Measurements from ENCODE around the gene SPRY4.

SPRY4 gene

GRCh38 chr5:142296914-142297417, 27.9 kb downstream of the SPRY4 start:
- no peak overlapping the region for H3K4me2 ChIP-seq (ENCODE audit: low read length, poor library complexity, severe bottlenecking)
- H3K23ac ChIP-seq (ENCODE audit: low read length in 2 of 2) = no peak overlapping the region
- no peak overlapping the region for H4K91ac ChIP-seq (ENCODE audit: low read length)
- H3K79me1 ChIP-seq (replicated peaks; ENCODE audit: low read length, poor library complexity, severe bottlenecking) = peaks cover 31% of the 10 kb centered on the region
- peaks cover 5 to 26% of the 10 kb centered on the region in 2 experiments for H3K36me3 ChIP-seq (ENCODE audit: control insufficient read depth in 1 of 2, insufficient read depth in 2 of 2, low read depth in 1 of 2, low read length in 2 of 2)
- no peak overlapping the region for H2AFZ ChIP-seq (ENCODE audit: low read depth, low read length)
- no peak overlapping the region for H2BK5ac ChIP-seq (ENCODE audit: low read depth, low read length, poor library complexity, severe bottlenecking)
- WGBS = 2% methylated on average over 7 of the region's 7 CpGs
- peak overlapping the region in 1 of 2 experiments; percentile 17 for H2BK12ac ChIP-seq (ENCODE audit: low read length in 2 of 2)
- no peaks in the 10 kb centered on the region for H3K27me3 ChIP-seq (ENCODE audit: control insufficient read depth in 1 of 2, insufficient read depth in 1 of 2, low read length in 2 of 2)
- H2BK120ac ChIP-seq (ENCODE audit: low read depth, low read length) = no peak overlapping the region
- DNase-seq = peak; percentile 95
- H3K9ac ChIP-seq (ENCODE audit: low read length) = no peak overlapping the region
- no peak overlapping the region for H3K4me3 ChIP-seq (ENCODE audit: insufficient read depth in 1 of 2, low read depth in 1 of 2, low read length in 2 of 2)
- no peak overlapping the region for H3K18ac ChIP-seq (ENCODE audit: low read depth in 1 of 2, low read length in 2 of 2)
- peak overlapping the region in 1 of 2 experiments; percentile 15 for H3K4ac ChIP-seq (ENCODE audit: low read depth in 1 of 2, low read length in 2 of 2)
- no peak overlapping the region for H2BK15ac ChIP-seq (ENCODE audit: low read depth, poor library complexity, severe bottlenecking)
- no peak overlapping the region for H2AK5ac ChIP-seq (ENCODE audit: low read length, severe bottlenecking)
- H3K4me1 ChIP-seq (ENCODE audit: control insufficient read depth, insufficient read depth, low read depth, low read length) = peaks cover 15% of the 10 kb centered on the region
- H3K9me3 ChIP-seq (ENCODE audit: control insufficient read depth, low read length) = no peaks in the 10 kb centered on the region
- peak overlapping the region; percentile 69 for H3K27ac ChIP-seq (ENCODE audit: low read length, poor library complexity, severe bottlenecking)
- H3K14ac ChIP-seq (ENCODE audit: low read length in 2 of 2) = no peak overlapping the region
- no peak overlapping the region for H4K8ac ChIP-seq (ENCODE audit: low read length)

DNA sequence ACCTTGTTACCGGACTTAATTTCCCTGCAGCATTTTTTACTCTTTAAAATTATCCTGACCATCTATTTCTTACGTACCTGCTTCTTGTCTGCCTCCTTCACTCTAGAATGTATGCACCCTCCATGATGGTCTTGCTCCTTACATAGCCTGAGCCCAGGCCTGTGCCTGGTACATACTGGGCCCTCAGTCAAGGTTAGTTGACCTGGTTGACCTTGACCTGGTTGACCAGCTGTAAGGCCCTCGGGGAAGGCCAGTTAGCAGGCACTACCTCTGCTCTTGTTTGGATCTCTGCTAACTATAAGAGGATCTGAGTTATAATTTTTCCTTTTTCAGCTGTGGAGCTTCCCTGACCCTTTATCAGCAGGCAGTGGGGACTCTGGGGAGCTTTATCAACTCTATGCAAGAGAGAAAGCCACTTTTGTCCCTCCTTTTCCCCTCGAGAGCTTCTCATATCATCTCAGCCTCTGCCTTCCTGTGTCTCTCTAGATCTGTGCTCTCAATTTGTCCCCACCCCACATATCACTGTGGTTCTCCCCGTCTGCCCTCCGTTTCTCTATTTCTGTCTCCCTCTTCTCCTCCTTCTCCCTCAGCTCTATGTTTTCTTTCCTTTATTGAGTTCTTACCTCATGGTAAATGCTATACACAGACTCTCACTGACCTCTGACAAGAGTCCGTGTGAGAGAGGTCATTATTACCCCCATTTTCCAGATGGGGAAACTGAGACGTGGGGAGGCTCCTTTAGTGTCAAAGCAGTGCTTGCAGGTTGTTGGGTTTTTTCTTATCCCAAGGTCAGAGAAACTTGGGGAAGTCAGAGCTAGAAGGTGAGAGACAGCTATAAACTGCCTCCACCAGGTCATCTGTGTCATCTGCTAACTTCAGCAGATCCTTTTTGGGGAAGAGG, 28.6 kb downstream of the SPRY4 start:
- peak overlapping the region; percentile 70 to 80 for H2BK12ac ChIP-seq (ENCODE audit: low read length in 2 of 2)
- H3K9me3 ChIP-seq (ENCODE audit: control insufficient read depth, low read length) = no peaks in the 10 kb centered on the region
- H3K23ac ChIP-seq (ENCODE audit: low read length in 2 of 2) = no peak overlapping the region
- H3K4me3 ChIP-seq (ENCODE audit: insufficient read depth in 1 of 2, low read depth in 1 of 2, low read length in 2 of 2) = no peak overlapping the region
- H2AK5ac ChIP-seq (ENCODE audit: low read length, severe bottlenecking) = peak overlapping the region; percentile 92
- H3K14ac ChIP-seq (ENCODE audit: low read length in 2 of 2) = no peak overlapping the region
- peak overlapping the region; percentile 81 for H2BK120ac ChIP-seq (ENCODE audit: low read depth, low read length)
- DNase-seq = no peak
- peaks cover 15% of the 10 kb centered on the region for H3K4me1 ChIP-seq (ENCODE audit: control insufficient read depth, insufficient read depth, low read depth, low read length)
- H3K27me3 ChIP-seq (ENCODE audit: control insufficient read depth in 1 of 2, insufficient read depth in 1 of 2, low read length in 2 of 2) = no peaks in the 10 kb centered on the region
- no peak overlapping the region for H2BK15ac ChIP-seq (ENCODE audit: low read depth, poor library complexity, severe bottlenecking)
- peaks cover 5 to 27% of the 10 kb centered on the region in 2 experiments for H3K36me3 ChIP-seq (ENCODE audit: control insufficient read depth in 1 of 2, insufficient read depth in 2 of 2, low read depth in 1 of 2, low read length in 2 of 2)
- 56% methylated on average over 8 of the region's 8 CpGs for WGBS
- H4K8ac ChIP-seq (ENCODE audit: low read length) = peak overlapping the region; percentile 51
- no peak overlapping the region for H3K9ac ChIP-seq (ENCODE audit: low read length)
- peak overlapping the region; percentile 69 for H3K27ac ChIP-seq (ENCODE audit: low read length, poor library complexity, severe bottlenecking)
- H2BK5ac ChIP-seq (ENCODE audit: low read depth, low read length, poor library complexity, severe bottlenecking) = no peak overlapping the region
- H3K18ac ChIP-seq (ENCODE audit: low read depth in 1 of 2, low read length in 2 of 2) = peak overlapping the region; percentile 52 to 68
- no peak overlapping the region for H2AFZ ChIP-seq (ENCODE audit: low read depth, low read length)
- H3K4ac ChIP-seq (ENCODE audit: low read depth in 1 of 2, low read length in 2 of 2) = peak overlapping the region in 1 of 2 experiments; percentile 57
- H3K79me1 ChIP-seq (replicated peaks; ENCODE audit: low read length, poor library complexity, severe bottlenecking) = peaks cover 34% of the 10 kb centered on the region
- H3K4me2 ChIP-seq (ENCODE audit: low read length, poor library complexity, severe bottlenecking) = no peak overlapping the region
- peak overlapping the region; percentile 70 for H4K91ac ChIP-seq (ENCODE audit: low read length)

DNA sequence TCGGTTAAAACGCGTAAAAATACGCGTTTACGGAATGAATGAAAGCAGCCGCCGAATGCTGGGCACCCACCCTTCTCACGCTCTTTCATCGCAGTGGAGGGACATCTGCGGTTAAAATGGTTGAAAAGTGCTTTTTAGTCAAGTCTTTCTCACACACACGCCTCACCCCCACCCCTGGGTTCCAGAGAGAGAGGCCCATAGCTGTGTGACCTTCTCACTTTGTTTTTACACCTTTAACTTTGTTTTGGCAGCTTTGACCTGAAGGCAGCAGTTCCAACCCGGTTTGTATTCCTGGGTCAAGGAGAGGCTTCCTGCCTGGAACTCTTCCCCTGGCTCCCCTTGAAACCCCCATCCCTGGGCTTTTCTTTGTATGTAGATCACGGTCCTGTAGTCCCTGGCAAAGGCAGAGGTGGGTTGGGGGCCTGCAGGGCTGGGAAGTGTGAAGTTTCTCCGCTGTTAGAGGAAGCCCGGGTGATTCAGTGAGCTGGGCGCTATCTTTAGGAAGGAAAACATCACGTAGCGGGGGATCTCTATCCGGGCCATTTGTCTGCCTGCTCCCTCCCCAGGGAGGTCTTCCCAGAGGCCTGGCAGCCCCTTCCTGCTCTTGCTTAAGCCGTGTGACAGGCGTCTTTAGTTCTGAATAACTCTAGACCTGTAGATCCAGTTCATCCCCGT, 29.6 kb downstream of the SPRY4 start:
- H2AK5ac ChIP-seq (ENCODE audit: low read length, severe bottlenecking) = peak overlapping the region; percentile 80
- H2BK12ac ChIP-seq (ENCODE audit: low read length in 2 of 2) = peak overlapping the region in 1 of 2 experiments; percentile 80
- peak overlapping the region; percentile 41 to 71 for H3K4ac ChIP-seq (ENCODE audit: low read depth in 1 of 2, low read length in 2 of 2)
- H3K18ac ChIP-seq (ENCODE audit: low read depth in 1 of 2, low read length in 2 of 2) = peak overlapping the region; percentile 66 to 70
- H3K4me3 ChIP-seq (ENCODE audit: insufficient read depth in 1 of 2, low read depth in 1 of 2, low read length in 2 of 2) = no peak overlapping the region
- peaks cover 2 to 24% of the 10 kb centered on the region in 2 experiments for H3K36me3 ChIP-seq (ENCODE audit: control insufficient read depth in 1 of 2, insufficient read depth in 2 of 2, low read depth in 1 of 2, low read length in 2 of 2)
- H4K91ac ChIP-seq (ENCODE audit: low read length) = peak overlapping the region; percentile 27
- peak overlapping the region; percentile 66 for H3K27ac ChIP-seq (ENCODE audit: low read length, poor library complexity, severe bottlenecking)
- H3K4me2 ChIP-seq (ENCODE audit: low read length, poor library complexity, severe bottlenecking) = peak overlapping the region; percentile 56
- peak overlapping the region; percentile 49 for H2BK120ac ChIP-seq (ENCODE audit: low read depth, low read length)
- H2AFZ ChIP-seq (ENCODE audit: low read depth, low read length) = no peak overlapping the region
- H3K9me3 ChIP-seq (ENCODE audit: control insufficient read depth, low read length) = no peaks in the 10 kb centered on the region
- peak overlapping the region in 1 of 2 experiments; percentile 34 for H3K23ac ChIP-seq (ENCODE audit: low read length in 2 of 2)
- H2BK15ac ChIP-seq (ENCODE audit: low read depth, poor library complexity, severe bottlenecking) = no peak overlapping the region
- H3K9ac ChIP-seq (ENCODE audit: low read length) = no peak overlapping the region
- no peaks in the 10 kb centered on the region for H3K27me3 ChIP-seq (ENCODE audit: control insufficient read depth in 1 of 2, insufficient read depth in 1 of 2, low read length in 2 of 2)
- peak; percentile 78 for DNase-seq
- H3K4me1 ChIP-seq (ENCODE audit: control insufficient read depth, insufficient read depth, low read depth, low read length) = peaks cover 18% of the 10 kb centered on the region
- peak overlapping the region; percentile 54 for H4K8ac ChIP-seq (ENCODE audit: low read length)
- H3K14ac ChIP-seq (ENCODE audit: low read length in 2 of 2) = no peak overlapping the region
- no peak overlapping the region for H2BK5ac ChIP-seq (ENCODE audit: low read depth, low read length, poor library complexity, severe bottlenecking)
- 43% methylated on average over 23 of the region's 23 CpGs for WGBS
- peaks cover 29% of the 10 kb centered on the region for H3K79me1 ChIP-seq (replicated peaks; ENCODE audit: low read length, poor library complexity, severe bottlenecking)

DNA sequence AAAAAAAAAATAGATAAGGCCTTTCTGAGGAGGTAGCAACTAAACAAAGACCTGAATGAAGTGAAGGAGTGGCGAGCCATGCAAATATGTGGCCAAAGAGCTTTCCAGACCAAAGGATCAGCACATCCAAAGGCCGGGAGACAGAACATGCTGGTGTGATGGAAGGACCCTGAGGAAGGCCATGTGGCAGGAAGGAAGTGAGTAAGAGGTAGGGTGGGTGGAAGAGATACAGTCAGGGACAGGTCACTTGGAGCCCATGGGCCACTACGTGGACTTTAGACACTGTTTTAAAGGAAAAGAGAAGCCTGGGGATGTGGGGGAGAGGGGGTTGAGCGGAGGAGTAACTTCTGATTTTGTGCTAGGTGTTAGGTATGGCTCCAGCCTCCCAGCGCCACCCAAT, 31.3 kb downstream of the SPRY4 start:
- H2BK120ac ChIP-seq (ENCODE audit: low read depth, low read length) = no peak overlapping the region
- H2BK15ac ChIP-seq (ENCODE audit: low read depth, poor library complexity, severe bottlenecking) = no peak overlapping the region
- no peak overlapping the region for H3K4me2 ChIP-seq (ENCODE audit: low read length, poor library complexity, severe bottlenecking)
- H3K4ac ChIP-seq (ENCODE audit: low read depth in 1 of 2, low read length in 2 of 2) = no peak overlapping the region
- H2AFZ ChIP-seq (ENCODE audit: low read depth, low read length) = no peak overlapping the region
- WGBS = 57% methylated on average over 5 of the region's 5 CpGs
- peak overlapping the region in 1 of 2 experiments; percentile 43 for H3K18ac ChIP-seq (ENCODE audit: low read depth in 1 of 2, low read length in 2 of 2)
- H3K4me3 ChIP-seq (ENCODE audit: insufficient read depth in 1 of 2, low read depth in 1 of 2, low read length in 2 of 2) = no peak overlapping the region
- peak overlapping the region; percentile 17 for H2AK5ac ChIP-seq (ENCODE audit: low read length, severe bottlenecking)
- peaks cover 24% of the 10 kb centered on the region for H3K79me1 ChIP-seq (replicated peaks; ENCODE audit: low read length, poor library complexity, severe bottlenecking)
- H4K8ac ChIP-seq (ENCODE audit: low read length) = no peak overlapping the region
- H2BK5ac ChIP-seq (ENCODE audit: low read depth, low read length, poor library complexity, severe bottlenecking) = no peak overlapping the region
- H3K9me3 ChIP-seq (ENCODE audit: control insufficient read depth, low read length) = no peaks in the 10 kb centered on the region
- H4K91ac ChIP-seq (ENCODE audit: low read length) = no peak overlapping the region
- no peak overlapping the region for H3K23ac ChIP-seq (ENCODE audit: low read length in 2 of 2)
- H3K27me3 ChIP-seq (ENCODE audit: control insufficient read depth in 1 of 2, insufficient read depth in 1 of 2, low read length in 2 of 2) = no peaks in the 10 kb centered on the region
- peaks cover 19% of the 10 kb centered on the region for H3K4me1 ChIP-seq (ENCODE audit: control insufficient read depth, insufficient read depth, low read depth, low read length)
- peak overlapping the region in 1 of 2 experiments; percentile 53 for H3K14ac ChIP-seq (ENCODE audit: low read length in 2 of 2)
- no peak overlapping the region for H3K9ac ChIP-seq (ENCODE audit: low read length)
- H3K36me3 ChIP-seq (ENCODE audit: control insufficient read depth in 1 of 2, insufficient read depth in 2 of 2, low read depth in 1 of 2, low read length in 2 of 2) = peaks cover 2 to 41% of the 10 kb centered on the region in 2 experiments
- no peak overlapping the region for H2BK12ac ChIP-seq (ENCODE audit: low read length in 2 of 2)
- H3K27ac ChIP-seq (ENCODE audit: low read length, poor library complexity, severe bottlenecking) = no peak overlapping the region
- no peak for DNase-seq
